A673 (cell line): ENCODE data around the gene CTIF.

Experiments
- CTCF ChIP-seq: fragments of 300-800, 200-600 bp; sonication (generic); conservative IDR thresholded peaks from 2 replicates; pipeline ENCODE4 v1.5.1; 2017; ENCODE audit warnings: low read depth, mild to moderate bottlenecking, antibody characterized with exemption, low read length, moderate library complexity, mixed read lengths
- EZH2 ChIP-seq: fragments of 200-600 bp; sonication (generic); IDR thresholded peaks from 2 replicates; pipeline ENCODE4 v1.6.1; 2017; ENCODE audit warnings: borderline replicate concordance, low read depth, mild to moderate bottlenecking, mixed read lengths, antibody characterized with exemption, low read length; ENCODE audit not compliant: poor library complexity, severe bottlenecking

- TF ChIP-seq CTCF (no peak), EZH2 (no peak)
Observed at GRCh38 chr18:48688961-48689360, 150.1 kb downstream of the CTIF start.
